A549 (cell line): ENCODE measurements around the gene ABITRAM. TPM values are rescaled to one million over a fixed set of nuclear protein-coding genes. Genes with fewer than 3 reads are reported as not detected.

Source experiments
- ATAC-seq, 2 experiments: fragments of 200-7000 bp in 1 of 2; fragments of >200 bp in 1 of 2; cut with Nextera tagmentation in 1 of 2; cut with Tn5 transposase in 1 of 2; 3 replicates each; pipeline versions ENCODE4 v1.8.0 to v1.9.1; 2018 to 2020; ENCODE audit warnings: mild to moderate bottlenecking in 1 of 2, moderate library complexity in 1 of 2
- CTCF ChIA-PET: fragments of 300-600 bp; sonication (Branson Sonifier 250); formaldehyde crosslinking; extraction: SDS; loops from one replicate; lab custom pipeline; 2021; ENCODE audit warnings: antibody characterized with exemption, inconsistent platforms; lab: Yijun Ruan, JAX
- POLR2A ChIA-PET: fragments of 350-600 bp; formaldehyde crosslinking; extraction: SDS; loops from one replicate; lab custom pipeline; 2021; ENCODE audit warnings: antibody characterized with exemption, inconsistent platforms; lab: Yijun Ruan, JAX
- DNase-seq, 2 experiments: peaks; one replicate each; pipeline versions ENCODE4 v3.0.0 to v3.0.0-alpha.2; 2011 to 2016; ENCODE audit warnings: low read depth in 1 of 2, low spot score in 1 of 2
- FAIRE-seq: peaks from 2 replicates; lab custom pipeline; 2011; peaks lifted over from hg19 to GRCh38; lab: Jason Lieb, UNC
- H3K27ac ChIP-seq, 2 experiments: fragments of >200 bp; sonication (Bioruptor Twin); formaldehyde crosslinking; 3 replicates each; pipeline ENCODE4 v1.5.1; 2016 to 2017
- H3K4me1 ChIP-seq: fragments of >200 bp; sonication (Bioruptor Twin); formaldehyde crosslinking; 3 replicates; pipeline ENCODE4 v1.6.1; 2016
- H3K4me2 ChIP-seq: fragments of >200 bp; sonication (Bioruptor Twin); formaldehyde crosslinking; 3 replicates; pipeline ENCODE4 v1.6.1; 2016
- H3K4me3 ChIP-seq: fragments of >200 bp; sonication (Bioruptor Twin); formaldehyde crosslinking; 3 replicates; pipeline ENCODE4 v1.5.1; 2016
- H3K9me3 ChIP-seq: fragments of >200 bp; sonication (Bioruptor Twin); formaldehyde crosslinking; 3 replicates; pipeline ENCODE4 v1.6.1; 2016
- BCL3 ChIP-seq: fragments of >200 bp; sonication (Bioruptor Twin); formaldehyde crosslinking; IDR thresholded peaks from 3 replicates; pipeline ENCODE4 v1.6.1; 2016
- BHLHE40 ChIP-seq: IDR thresholded peaks from 2 replicates; pipeline ENCODE4 v1.6.1; 2012; ENCODE audit warnings: low read depth, low read length, inconsistent platforms
- CBX2 ChIP-seq: fragments of 200-600 bp; sonication (generic); IDR thresholded peaks from 2 replicates; pipeline ENCODE4 v1.6.1; 2016; ENCODE audit warnings: low read depth, mild to moderate bottlenecking, borderline replicate concordance
- E2F6 ChIP-seq: IDR thresholded peaks from 2 replicates; pipeline ENCODE4 v1.6.1; 2012; ENCODE audit warnings: low read depth, borderline replicate concordance
- EHF ChIP-seq: fragments of 250-450 bp; sonication (Bioruptor Pico); IDR thresholded peaks from 2 replicates; pipeline ENCODE4 v1.5.0; 2020; ENCODE audit warnings: mild to moderate bottlenecking
- ESRRA ChIP-seq: fragments of 150-350 bp; IDR thresholded peaks from 2 replicates; pipeline ENCODE4 v1.6.1; 2014; ENCODE audit warnings: mild to moderate bottlenecking, low read length, borderline replicate concordance
- FOSB ChIP-seq: fragments of 250-450 bp; sonication (Bioruptor Pico); IDR thresholded peaks from 2 replicates; pipeline ENCODE4 v1.5.0; 2020; ENCODE audit warnings: mild to moderate bottlenecking, moderate library complexity
- FOXS1 ChIP-seq: fragments of 250-450 bp; sonication (Bioruptor Pico); IDR thresholded peaks from 2 replicates; pipeline ENCODE4 v1.5.0; 2020; ENCODE audit warnings: mild to moderate bottlenecking, moderate library complexity
- HDAC2 ChIP-seq: fragments of 200-600 bp; sonication (generic); IDR thresholded peaks from 2 replicates; pipeline ENCODE4 v1.6.1; 2016
- HEYL ChIP-seq: fragments of 250-450 bp; sonication (Bioruptor Pico); IDR thresholded peaks from 2 replicates; pipeline ENCODE4 v1.8.0; 2021; ENCODE audit warnings: mild to moderate bottlenecking, moderate library complexity
- HOXA7 ChIP-seq: fragments of 250-450 bp; sonication (Bioruptor Pico); IDR thresholded peaks from 2 replicates; pipeline ENCODE4 v1.5.0; 2020; ENCODE audit warnings: mild to moderate bottlenecking, moderate library complexity
- HOXB13 ChIP-seq: fragments of 250-450 bp; sonication (Bioruptor Pico); IDR thresholded peaks from 2 replicates; pipeline ENCODE4 v1.5.0; 2020; ENCODE audit warnings: low read depth, mild to moderate bottlenecking, moderate library complexity
- HOXB5 ChIP-seq: fragments of 250-450 bp; sonication (Bioruptor Pico); IDR thresholded peaks from 2 replicates; pipeline ENCODE4 v1.5.0; 2020; ENCODE audit warnings: mild to moderate bottlenecking, moderate library complexity
- JUN ChIP-seq, 2 experiments: fragments of >200 bp; sonication (Bioruptor Twin); formaldehyde crosslinking; IDR thresholded peaks; 2 replicates in 1 of 2; 3 replicates in 1 of 2; pipeline ENCODE4 v1.6.1; 2016 to 2017
- JUNB ChIP-seq: fragments of >200 bp; sonication (Bioruptor Twin); formaldehyde crosslinking; IDR thresholded peaks from 2 replicates; pipeline ENCODE4 v1.6.1; 2016
- MYC ChIP-seq: IDR thresholded peaks from 2 replicates; pipeline ENCODE4 v1.6.1; 2012; ENCODE audit warnings: mild to moderate bottlenecking, inconsistent platforms, low read length, improper control_type of control experiment, borderline replicate concordance
- NFE2L2 ChIP-seq: fragments of 150-350 bp; conservative IDR thresholded peaks from 2 replicates; pipeline ENCODE4 v1.6.1; 2014; ENCODE audit warnings: low read length
- NPAS2 ChIP-seq: fragments of 250-450 bp; sonication (Bioruptor Pico); IDR thresholded peaks from 2 replicates; pipeline ENCODE4 v1.8.0; 2022; ENCODE audit warnings: mild to moderate bottlenecking, moderate library complexity, borderline replicate concordance
- POLR2A ChIP-seq: IDR thresholded peaks from 2 replicates; pipeline ENCODE4 v1.6.1; 2012; ENCODE audit warnings: mild to moderate bottlenecking, low read length
- RAD21 ChIP-seq, 2 experiments: fragments of >200 bp in 1 of 2; sonication (Bioruptor Twin) in 1 of 2; formaldehyde crosslinking in 1 of 2; IDR thresholded peaks in 1 of 2; conservative IDR thresholded peaks in 1 of 2; 2 replicates in 1 of 2; 3 replicates in 1 of 2; pipeline ENCODE4 v1.6.1; 2012 to 2018; ENCODE audit warnings: inconsistent platforms in 1 of 2
- RARB ChIP-seq: fragments of 250-450 bp; sonication (Bioruptor Pico); IDR thresholded peaks from 2 replicates; pipeline ENCODE4 v1.8.0; 2021; ENCODE audit warnings: mild to moderate bottlenecking, moderate library complexity
- REST ChIP-seq: fragments of 200-600 bp; sonication (generic); IDR thresholded peaks from 2 replicates; pipeline ENCODE4 v1.6.1; 2016; ENCODE audit warnings: antibody characterized with exemption, mild to moderate bottlenecking, moderate library complexity
- RFX5 ChIP-seq: fragments of 450-650 bp; IDR thresholded peaks from 2 replicates; pipeline ENCODE4 v1.7.1; 2014; ENCODE audit warnings: antibody characterized with exemption, mild to moderate bottlenecking, moderate library complexity
- RNF2 ChIP-seq: fragments of 200-600 bp; sonication (generic); IDR thresholded peaks from 2 replicates; pipeline ENCODE4 v1.6.1; 2016; ENCODE audit warnings: low read depth, mild to moderate bottlenecking, antibody characterized with exemption, moderate library complexity, borderline replicate concordance
- ZC3H11A ChIP-seq: fragments of 450-650 bp; IDR thresholded peaks from 2 replicates; pipeline ENCODE4 v1.6.1; 2014; ENCODE audit warnings: antibody characterized with exemption, mild to moderate bottlenecking
- ZSCAN20 ChIP-seq: fragments of 250-450 bp; sonication (Bioruptor Pico); IDR thresholded peaks from 2 replicates; pipeline ENCODE4 v1.8.0; 2022; ENCODE audit warnings: mild to moderate bottlenecking, moderate library complexity
- WGBS: methylation state at CpG from one replicate; pipeline ENCODE4 v1.1.6; 2017; ENCODE audit errors: missing lambda C conversion rate; 5-methylcytosine and 5-hydroxymethylcytosine counted together
- polyA plus RNA-seq, 4 experiments: library from polyadenylated mRNA; depleted of rRNA in 3 of 4; stranded (reverse); fragments of >200 nt; fragmentation: RNase III in 1 of 4; extraction: RNeasy Plus Mini Kit Qiagen cat#74134 plus additional on column Dnase treatment in 1 of 4; gene quantifications; 2 replicates in 3 of 4; 3 replicates in 1 of 4; pipeline ENCODE4 v1.2.3, GENCODE V29; 2011 to 2017
- TF ChIP-seq, protein P1 (sequence below): fragments of 250-450 bp; sonication (Bioruptor Pico); IDR thresholded peaks from 2 replicates; pipeline ENCODE4 v1.5.0; 2021; ENCODE audit warnings: mild to moderate bottlenecking, moderate library complexity, borderline replicate concordance
- TF ChIP-seq, protein P2 (sequence below): fragments of >200 bp; sonication (Bioruptor Twin); formaldehyde crosslinking; IDR thresholded peaks from 2 replicates; pipeline ENCODE4 v1.6.1; 2016
- TF ChIP-seq, protein P3 (sequence below): IDR thresholded peaks from 2 replicates; pipeline ENCODE4 v1.6.1; 2012

ABITRAM gene
- polyA plus RNA-seq, 2 of the 4 experiments (the other 2 are of a cell fraction), result 18.7 to 38.2 TPM

- TF ChIP-seq, protein P1, sequence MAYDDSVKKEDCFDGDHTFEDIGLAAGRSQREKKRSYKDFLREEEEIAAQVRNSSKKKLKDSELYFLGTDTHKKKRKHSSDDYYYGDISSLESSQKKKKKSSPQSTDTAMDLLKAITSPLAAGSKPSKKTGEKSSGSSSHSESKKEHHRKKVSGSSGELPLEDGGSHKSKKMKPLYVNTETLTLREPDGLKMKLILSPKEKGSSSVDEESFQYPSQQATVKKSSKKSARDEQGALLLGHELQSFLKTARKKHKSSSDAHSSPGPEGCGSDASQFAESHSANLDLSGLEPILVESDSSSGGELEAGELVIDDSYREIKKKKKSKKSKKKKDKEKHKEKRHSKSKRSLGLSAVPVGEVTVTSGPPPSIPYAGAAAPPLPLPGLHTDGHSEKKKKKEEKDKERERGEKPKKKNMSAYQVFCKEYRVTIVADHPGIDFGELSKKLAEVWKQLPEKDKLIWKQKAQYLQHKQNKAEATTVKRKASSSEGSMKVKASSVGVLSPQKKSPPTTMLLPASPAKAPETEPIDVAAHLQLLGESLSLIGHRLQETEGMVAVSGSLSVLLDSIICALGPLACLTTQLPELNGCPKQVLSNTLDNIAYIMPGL (CRISPR knock-in tag), result no peak
- no peak for TF ChIP-seq FOSB
Measured at GRCh38 chr9:108978205-108978604, 44.0 kb downstream of the ABITRAM start (continued).

DNA sequence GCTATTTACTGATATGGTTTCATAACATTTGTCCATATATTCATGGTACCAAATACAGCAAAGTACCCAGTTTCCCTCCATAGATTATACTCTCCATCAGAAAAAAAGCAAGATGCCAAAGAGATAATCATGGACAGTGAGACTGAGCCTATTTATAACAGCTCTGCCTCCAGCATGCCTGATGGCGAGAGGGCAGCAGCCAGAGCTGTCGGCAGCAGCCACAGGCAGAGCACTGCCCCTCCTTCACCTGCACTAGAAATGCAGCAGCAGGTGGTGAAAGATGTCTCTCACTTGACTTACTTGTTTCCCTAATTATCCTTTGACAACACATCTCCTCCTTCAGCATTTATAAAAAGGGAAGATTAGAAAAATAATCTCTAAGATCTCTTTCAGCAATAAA is 46.7 kb downstream of the ABITRAM start:
- CTCF ChIA-PET, result no interaction called here
- WGBS, result 98% methylated on average over 2 of the region's 2 CpGs
- H3K4me2 ChIP-seq, result no peak overlapping the region

GRCh38 chr9:108983885-108984284 is 49.7 kb downstream of the ABITRAM start:
- CTCF ChIA-PET, result interaction anchor here (0.9 kb wide), 1 partner anchor 65 kb away, joined by 3 read pairs; no protein-coding TSS in a partner anchor
- no peak overlapping the region for H3K4me2 ChIP-seq
- no peak overlapping the region for H3K27ac ChIP-seq
- FAIRE-seq (no peak), ATAC-seq (no peak), DNase-seq (no peak)
- TF ChIP-seq, protein P2, sequence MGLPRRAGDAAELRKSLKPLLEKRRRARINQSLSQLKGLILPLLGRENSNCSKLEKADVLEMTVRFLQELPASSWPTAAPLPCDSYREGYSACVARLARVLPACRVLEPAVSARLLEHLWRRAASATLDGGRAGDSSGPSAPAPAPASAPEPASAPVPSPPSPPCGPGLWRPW, result no peak
- no peak for TF ChIP-seq RARB (CRISPR knock-in tag)
- TF ChIP-seq FOXS1 (CRISPR knock-in tag), result no peak
- TF ChIP-seq RNF2, result no peak
- no peak for TF ChIP-seq HEYL (CRISPR knock-in tag)
- TF ChIP-seq ZSCAN20 (CRISPR knock-in tag), result no peak
- TF ChIP-seq BCL3, result no peak
- TF ChIP-seq REST, result no peak
- no peak for TF ChIP-seq NPAS2 (CRISPR knock-in tag)
- no peak for TF ChIP-seq JUN (IDR thresholded peaks at IDR 0.05)
- no peak for TF ChIP-seq RAD21 (conservative IDR thresholded peaks at IDR 0.05 in 1 of 2, IDR thresholded peaks at IDR 0.05 in 1 of 2)
- no peak for TF ChIP-seq ESRRA
- TF ChIP-seq EHF (CRISPR knock-in tag), result no peak
- no peak for TF ChIP-seq HOXA7 (CRISPR knock-in tag)
- TF ChIP-seq POLR2A, result no peak
- no peak for TF ChIP-seq HDAC2
- no peak for TF ChIP-seq JUNB
- TF ChIP-seq RFX5, result no peak
- no peak for TF ChIP-seq E2F6
- no peak overlapping the region for H3K4me3 ChIP-seq
- POLR2A ChIA-PET, result no interaction called here
- H3K9me3 ChIP-seq, result no peaks in the 10 kb centered on the region
- H3K4me1 ChIP-seq, result no peaks in the 10 kb centered on the region

More for the DNA sequence above, 46.7 kb downstream of the ABITRAM start:
- no peak for FAIRE-seq
- TF ChIP-seq NFE2L2, result no peak
- TF ChIP-seq MYC, result no peak
- no peak for TF ChIP-seq HOXB5 (CRISPR knock-in tag)
- TF ChIP-seq FOXS1 (CRISPR knock-in tag), result no peak
- TF ChIP-seq BHLHE40, result no peak
- no peak for TF ChIP-seq ZC3H11A
- TF ChIP-seq HOXB13, result no peak
- TF ChIP-seq RARB (CRISPR knock-in tag), result no peak
- no peak for TF ChIP-seq CBX2
- TF ChIP-seq, protein P3, sequence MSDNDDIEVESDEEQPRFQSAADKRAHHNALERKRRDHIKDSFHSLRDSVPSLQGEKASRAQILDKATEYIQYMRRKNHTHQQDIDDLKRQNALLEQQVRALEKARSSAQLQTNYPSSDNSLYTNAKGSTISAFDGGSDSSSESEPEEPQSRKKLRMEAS, result no peak
- no peak for TF ChIP-seq E2F6
- no peak for DNase-seq
- POLR2A ChIA-PET, result no interaction called here
- no peak overlapping the region for H3K4me3 ChIP-seq
- no peak for ATAC-seq
- no peaks in the 10 kb centered on the region for H3K4me1 ChIP-seq
- H3K27ac ChIP-seq, result no peak overlapping the region
- H3K9me3 ChIP-seq, result no peaks in the 10 kb centered on the region
